ENCODE measurements around the gene ATG14. TPM values are rescaled to one million over a fixed set of nuclear protein-coding genes. Genes with fewer than 3 reads are reported as not detected.

The ATG14 gene
- total and polyA plus RNA-seq, 2 experiments from 2014 or later: 7.3 to 15.2 TPM

- TF ChIP-seq REST (IDR thresholded peaks at IDR 0.05; ENCODE audit: unreplicated experiment): no peak
- no peak for TF ChIP-seq CREB1 (CRISPR knock-in tag; IDR thresholded peaks at IDR 0.05; ENCODE audit: low read depth)
- TF ChIP-seq ETS1 (IDR thresholded peaks at IDR 0.05): no peak
Measured at GRCh38 chr14:55387121-55387520, 24.5 kb downstream of the ATG14 start (continued).

GRCh38 chr14:55386037-55386808 lies 25.4 kb downstream of the ATG14 start:
- H3K27ac Mint-ChIP-seq: no peak overlapping the region
- no peak overlapping the region for H3K4me3 Mint-ChIP-seq
- H3F3A ChIP-seq (replicated peaks; ENCODE audit: low read depth): no peaks in the 10 kb centered on the region
- no peak overlapping the region for H3K27ac ChIP-seq (ENCODE audit: low read depth)
- no peaks in the 10 kb centered on the region for H3K9me2 ChIP-seq (ENCODE audit: insufficient read depth)
- no peaks in the 10 kb centered on the region for H3K9me3 Mint-ChIP-seq
- H3K79me2 ChIP-seq (replicated peaks; ENCODE audit: insufficient read depth): no peaks in the 10 kb centered on the region
- no peak overlapping the region for H2AFZ ChIP-seq
- H3K27me3 ChIP-seq (ENCODE audit: insufficient read depth): no peaks in the 10 kb centered on the region
- H4K20me1 ChIP-seq (replicated peaks; ENCODE audit: insufficient read depth): peaks cover 5% of the 10 kb centered on the region
- no peak; the same call in 2 of the 3 replicates for ATAC-seq
- DNase-seq (ENCODE audit: low spot score): no peak
- no peak overlapping the region for H3K4me3 ChIP-seq
- TF ChIP-seq EZH2 (IDR thresholded peaks at IDR 0.05; ENCODE audit: low read depth, unreplicated experiment) (no peak), ZNF331 (CRISPR knock-in tag; IDR thresholded peaks at IDR 0.05; ENCODE audit: low read depth) (no peak)
- H3K27me3 Mint-ChIP-seq (ENCODE audit: insufficient read depth, low read depth, poor library complexity): no peaks in the 10 kb centered on the region
- no peaks in the 10 kb centered on the region for H3K4me1 Mint-ChIP-seq
- H3K4me1 ChIP-seq (ENCODE audit: insufficient read depth): no peaks in the 10 kb centered on the region
- peaks cover 12% of the 10 kb centered on the region for H3K36me3 ChIP-seq (ENCODE audit: insufficient read depth)
- H3K4me2 ChIP-seq: no peak overlapping the region
- peaks cover 15% of the 10 kb centered on the region for H3K36me3 Mint-ChIP-seq (ENCODE audit: low read depth)

- Histone ChIP-seq H3K36me3 (ENCODE audit: insufficient read depth) (peaks cover 16% of the 10 kb centered on the region), H3K4me1 (ENCODE audit: insufficient read depth) (no peaks in the 10 kb centered on the region), H3K9me2 (ENCODE audit: insufficient read depth) (no peaks in the 10 kb centered on the region), H3K4me2 (no peak overlapping the region), H2AFZ (no peak overlapping the region), H3F3A (replicated peaks; ENCODE audit: low read depth) (no peaks in the 10 kb centered on the region), H3K79me2 (replicated peaks; ENCODE audit: insufficient read depth) (no peaks in the 10 kb centered on the region), H3K4me3 (no peak overlapping the region), H3K27me3 (ENCODE audit: insufficient read depth) (no peaks in the 10 kb centered on the region), H4K20me1 (replicated peaks; ENCODE audit: insufficient read depth) (peaks cover 7% of the 10 kb centered on the region), H3K27ac (ENCODE audit: low read depth) (no peak overlapping the region)
- no peak for ATAC-seq
- H3K27ac Mint-ChIP-seq: no peak overlapping the region
- H3K36me3 Mint-ChIP-seq (ENCODE audit: low read depth): peaks cover 19% of the 10 kb centered on the region
- H3K4me1 Mint-ChIP-seq: no peaks in the 10 kb centered on the region
- DNase-seq (ENCODE audit: low spot score): no peak
- H3K9me3 Mint-ChIP-seq: no peaks in the 10 kb centered on the region
- H3K4me3 Mint-ChIP-seq: no peak overlapping the region
- no peaks in the 10 kb centered on the region for H3K27me3 Mint-ChIP-seq (ENCODE audit: insufficient read depth, low read depth, poor library complexity)
- TF ChIP-seq EZH2 (IDR thresholded peaks at IDR 0.05; ENCODE audit: low read depth, unreplicated experiment) (no peak), ZNF462 (CRISPR knock-in tag; IDR thresholded peaks at IDR 0.05) (no peak), ZNF331 (CRISPR knock-in tag; IDR thresholded peaks at IDR 0.05; ENCODE audit: low read depth) (no peak), ETS1 (IDR thresholded peaks at IDR 0.05) (no peak)
Measured at GRCh38 chr14:55384536-55384935, 27.1 kb downstream of the ATG14 start.

All from GM23338 (cell line).